ENCODE results near the gene ZIC1. TPM values are rescaled to one million over a fixed set of nuclear protein-coding genes. Genes with fewer than 3 reads are reported as not detected.
A peak's percentile ranks its signal among the peaks of the same experiment; 100 is the strongest.

The ZIC1 gene
- total RNA-seq, 1 experiment from 2014 or later = 0.36 TPM

DNA sequence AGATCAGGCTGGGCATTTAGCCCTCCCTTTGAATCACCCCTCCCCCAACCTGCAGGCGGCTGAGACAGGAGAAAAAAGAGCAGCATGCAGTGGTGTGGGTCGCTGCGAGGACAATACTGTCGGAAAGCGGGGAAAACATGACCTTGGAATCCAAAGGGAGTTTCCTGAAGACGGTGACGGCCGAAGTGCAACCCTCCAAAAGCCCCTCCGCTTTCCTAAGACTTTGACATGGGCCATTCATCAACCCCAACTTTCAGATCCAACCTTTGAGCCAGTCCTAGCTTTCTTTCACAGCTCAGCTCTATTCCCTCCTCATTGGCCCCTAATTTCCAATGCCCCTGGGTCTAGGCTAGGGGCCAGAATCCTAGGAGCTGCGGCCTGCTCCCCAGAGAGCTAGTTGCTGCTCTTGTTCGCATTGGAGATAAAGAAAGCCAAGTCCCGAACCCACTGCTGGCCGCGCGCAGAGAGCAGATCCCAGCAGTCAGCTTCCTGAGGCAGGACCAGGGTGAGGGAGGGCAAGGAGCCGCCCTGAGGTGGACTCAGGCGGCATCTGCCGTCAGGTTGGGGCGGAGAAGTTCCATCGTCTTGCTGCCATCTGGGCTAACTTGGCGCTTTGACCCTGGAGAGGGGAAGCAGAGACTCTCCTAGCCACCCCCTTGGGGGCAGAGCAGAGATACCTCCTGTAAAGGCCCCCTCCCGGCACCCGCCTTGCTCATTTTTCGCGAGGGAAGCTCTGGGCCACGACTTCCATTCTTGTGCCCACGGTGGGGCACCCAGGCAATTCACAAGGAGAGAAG is 3.7 kb upstream of the ZIC1 start:
- Histone ChIP-seq H3K4me1 (ENCODE audit: control insufficient read depth, insufficient read depth, low read length) (no peaks in the 10 kb centered on the region), H3K4me3 (ENCODE audit: low read depth in 2 of 2, low read length in 2 of 2) (no peak overlapping the region), H3K27me3 (ENCODE audit: control insufficient read depth, insufficient read depth, low read length) (no peaks in the 10 kb centered on the region; the same call in none of the 2 replicates), H3K9me3 (ENCODE audit: control insufficient read depth, insufficient read depth, low read depth, low read length) (no peaks in the 10 kb centered on the region), H3K27ac (ENCODE audit: low read length) (no peak overlapping the region), H3K36me3 (ENCODE audit: control insufficient read depth, insufficient read depth, low read length) (no peaks in the 10 kb centered on the region)
- BruUV-seq (replicated peaks) = no TSS peak
- no peak for TF ChIP-seq SIN3A (IDR thresholded peaks at IDR 0.05; ENCODE audit: borderline replicate concordance, insufficient read depth, low read depth, low read length)
- no peak for TF ChIP-seq TCF7L2 (IDR thresholded peaks at IDR 0.05; ENCODE audit: low read depth, low read length)
- in situ Hi-C loops (cut with HindIII; ENCODE audit: low pct_unique_long_range_greater_than_20kb, low sequenced_read_pairs) = no loop called here
- POLR2A ChIA-PET = no interaction called here
- intact Hi-C loops (cut with micrococcal nuclease; ENCODE audit: unreplicated experiment) = no loop called here
- DNase-seq (ENCODE audit: low read depth, low spot score) = no peak
- no peak for ATAC-seq
- CTCF ChIA-PET = no interaction called here

- no peaks in the 10 kb centered on the region for H3K36me3 ChIP-seq (ENCODE audit: control insufficient read depth, insufficient read depth, low read length)
- no peaks in the 10 kb centered on the region; the same call in none of the 2 replicates for H3K27me3 ChIP-seq (ENCODE audit: control insufficient read depth, insufficient read depth, low read length)
- H3K4me3 ChIP-seq (ENCODE audit: low read depth in 2 of 2, low read length in 2 of 2) = peak within 1 kb of the TSS; percentile 21 to 30
- no TSS peak for BruUV-seq (replicated peaks)
- no peaks in the 10 kb centered on the region for H3K9me3 ChIP-seq (ENCODE audit: control insufficient read depth, insufficient read depth, low read depth, low read length)
- POLR2A ChIA-PET = no interaction called here
- H3K4me1 ChIP-seq (ENCODE audit: control insufficient read depth, insufficient read depth, low read length) = no peaks in the 10 kb centered on the region
- intact Hi-C loops (cut with micrococcal nuclease; ENCODE audit: unreplicated experiment) = no loop called here
- no peak for DNase-seq (ENCODE audit: low read depth, low spot score)
- TF ChIP-seq CTCF (IDR thresholded peaks at IDR 0.05) = no peak
- TF ChIP-seq REST (IDR thresholded peaks at IDR 0.05; ENCODE audit: insufficient read depth in 1 of 2, low read depth in 2 of 2, low read length in 1 of 2) = no peak
- TF ChIP-seq TCF7L2 (IDR thresholded peaks at IDR 0.05; ENCODE audit: low read depth, low read length) = no peak
- TF ChIP-seq POLR2AphosphoS5 (IDR thresholded peaks at IDR 0.05; ENCODE audit: low read depth, low read length) = no peak
- no peak for TF ChIP-seq SIN3A (IDR thresholded peaks at IDR 0.05; ENCODE audit: borderline replicate concordance, insufficient read depth, low read depth, low read length)
- no peak for ATAC-seq
- in situ Hi-C loops (cut with HindIII; ENCODE audit: low pct_unique_long_range_greater_than_20kb, low sequenced_read_pairs) = no loop called here
- CTCF ChIA-PET = no interaction called here
- no peak within 1 kb of the TSS for H3K27ac ChIP-seq (ENCODE audit: low read length)
Measured at GRCh38 chr3:147406028-147406931, 2.9 kb upstream of the ZIC1 start, which contains the start of gene ZIC4. ZIC4 (minus strand) TSS chr3:147406543; CDS start chr3:147402797, 3,746 bp downstream.
